Activated CD8-positive, alpha-beta T cell treated with anti-CD3 and anti-CD28 coated beads for 36 hours (primary cell): Measurements from ENCODE around the gene CAPSL. TPM values are rescaled to one million over a fixed set of nuclear protein-coding genes. Genes with fewer than 3 reads are reported as not detected.

Experiments
- ATAC-seq: fragments of 200-7000 bp; cut with Tn5 transposase; one replicate; pipeline ENCODE4 v1.10.0; 2021; ENCODE audit warnings: mild to moderate bottlenecking, moderate library complexity
- CTCF ChIA-PET: fragments of 350-600 bp; sonication (Branson Sonifier 250); formaldehyde crosslinking; loops from one replicate; lab custom pipeline; 2021; ENCODE audit warnings: antibody characterized with exemption; lab: Charles Lee
- POLR2A ChIA-PET: fragments of 350-600 bp; sonication (Branson Sonifier 250); formaldehyde crosslinking; loops from one replicate; lab custom pipeline; 2021; ENCODE audit warnings: antibody characterized with exemption; lab: Charles Lee
- DNase-seq: peaks from one replicate; pipeline ENCODE4 v3.0.0-alpha.2; 2020
- H3K27ac Mint-ChIP-seq: one replicate; pipeline ENCODE4 v1.8.0; 2021; ENCODE audit warnings: mild to moderate bottlenecking, mixed read lengths
- H3K27me3 Mint-ChIP-seq: one replicate; pipeline ENCODE4 v1.8.0; 2021; ENCODE audit warnings: mixed read lengths
- H3K36me3 Mint-ChIP-seq: one replicate; pipeline ENCODE4 v1.8.0; 2021; ENCODE audit warnings: low read depth, mixed read lengths
- H3K4me1 Mint-ChIP-seq: one replicate; pipeline ENCODE4 v1.8.0; 2021; ENCODE audit warnings: low read depth, mixed read lengths
- H3K4me3 Mint-ChIP-seq: one replicate; pipeline ENCODE4 v1.8.0; 2021; ENCODE audit warnings: mild to moderate bottlenecking, moderate library complexity, mixed read lengths
- H3K9me3 Mint-ChIP-seq: one replicate; pipeline ENCODE4 v1.8.0; 2021; ENCODE audit warnings: mixed read lengths
- CTCF ChIP-seq: fragments of 200-600 bp; IDR thresholded peaks from one replicate; pipeline ENCODE4 v1.8.0; 2022; ENCODE audit warnings: antibody characterized with exemption, mild to moderate bottlenecking
- intact Hi-C: fragments of 100-400 bp; cut with micrococcal nuclease; formaldehyde crosslinking; loops from one replicate; pipeline ENCODE4 v1.10.0; 2022
- total RNA-seq, 2 experiments: library from RNA; stranded (reverse); gene quantifications; one replicate each; pipeline ENCODE4 v1.2.3, GENCODE V29; 2021

CAPSL gene
- total RNA-seq, 2 experiments from 2014 or later = 0.43 to 0.56 TPM

DNA sequence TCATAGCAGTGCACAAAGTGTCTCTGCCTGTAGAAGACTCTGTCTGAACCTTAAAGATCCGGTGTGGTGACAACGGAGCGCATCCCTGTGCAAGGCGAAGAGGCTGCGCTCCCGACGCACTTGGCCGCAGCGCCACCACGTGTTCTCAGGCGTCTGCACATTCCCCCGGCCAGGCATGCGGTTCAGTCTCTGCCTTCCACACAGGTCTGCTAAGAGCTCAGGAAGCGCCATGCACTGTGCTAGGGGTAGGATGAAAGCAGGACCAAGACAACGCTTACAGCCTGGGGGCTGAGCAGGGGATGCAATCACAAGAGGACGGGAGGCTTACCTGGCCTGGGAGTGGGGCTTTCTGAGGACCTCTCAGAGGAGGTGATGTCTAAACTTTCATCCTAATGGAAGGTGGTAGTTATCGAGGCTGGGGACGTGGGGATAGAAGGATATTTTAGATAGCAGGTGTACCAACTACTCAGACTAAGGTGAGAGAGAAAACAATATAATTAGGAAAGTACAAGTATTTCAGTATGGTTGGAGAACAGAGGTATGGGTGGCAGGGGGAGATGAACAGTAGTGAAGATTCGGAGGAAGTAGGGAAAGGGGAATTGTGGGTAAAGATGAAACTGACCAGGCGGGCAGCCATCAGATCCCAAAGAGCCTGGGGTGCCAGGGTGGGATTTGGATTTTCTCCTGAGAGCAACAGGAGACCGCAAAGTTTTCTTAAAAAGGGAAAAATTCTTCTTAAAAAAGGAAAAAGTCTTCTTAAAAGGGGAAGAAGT, 13.3 kb downstream of the CAPSL start:
- Mint-ChIP-seq H3K9me3 (peaks cover 8% of the 10 kb centered on the region), H3K4me1 (peaks cover 43% of the 10 kb centered on the region), H3K27me3 (no peaks in the 10 kb centered on the region), H3K36me3 (peaks cover 2% of the 10 kb centered on the region), H3K4me3 (peak overlapping the region; percentile 69), H3K27ac (peak overlapping the region; percentile 86)
- POLR2A ChIA-PET = interaction anchor here (0.6 to 10.3 kb wide), 17 partner anchors 20 to 314 kb away, joined by 3 to 168 read pairs (median 4); partner anchors contain the start of gene IL7R
- peak; percentile 63 for TF ChIP-seq CTCF
- intact Hi-C loops = loop anchor here (1.0 to 5.0 kb wide), 5 partner anchors 20 to 838 kb away; partner anchors contain the start of genes IL7R and SPEF2
- CTCF ChIA-PET = interaction anchor here (0.5 to 9.1 kb wide), 46 partner anchors 11 to 836 kb away, joined by 3 to 151 read pairs (median 6); partner anchors contain the start of genes IL7R and SPEF2
- peak; percentile 86 for ATAC-seq
- DNase-seq = peak; percentile 90

- CTCF ChIA-PET = interaction anchor here (0.6 to 9.1 kb wide), 27 partner anchors 9 to 307 kb away, joined by 3 to 151 read pairs (median 6); partner anchors contain the start of genes IL7R and SPEF2
- Mint-ChIP-seq H3K36me3 (peaks cover 7% of the 10 kb centered on the region), H3K27ac (peak overlapping the region; percentile 86), H3K9me3 (peaks cover 14% of the 10 kb centered on the region), H3K4me1 (peaks cover 49% of the 10 kb centered on the region), H3K27me3 (no peaks in the 10 kb centered on the region), H3K4me3 (peak overlapping the region; percentile 69)
- peak; percentile 49 for DNase-seq
- POLR2A ChIA-PET = interaction anchor here (0.7 to 10.3 kb wide), 13 partner anchors 19 to 274 kb away, joined by 3 to 168 read pairs (median 4); partner anchors contain the start of gene IL7R
- ATAC-seq = peak; percentile 7
- no peak for TF ChIP-seq CTCF
- intact Hi-C loops = loop anchor here (2.0 kb wide), 3 partner anchors 20 to 148 kb away; partner anchors contain the start of gene IL7R
These were observed 14.1 kb downstream of the CAPSL start for GRCh38 chr5:35924122-35924949.

- no peaks in the 10 kb centered on the region for H3K27me3 Mint-ChIP-seq
- peak overlapping the region; percentile 46 for H3K27ac Mint-ChIP-seq
- ChIA-PET CTCF (interaction anchor here (0.9 to 5.6 kb wide), 7 partner anchors 17 to 302 kb away, joined by 3 to 77 read pairs (median 3); partner anchors contain the start of gene IL7R), POLR2A (interaction anchor here (0.7 to 10.3 kb wide), 5 partner anchors 16 to 143 kb away, joined by 3 to 168 read pairs (median 8); partner anchors contain the start of gene IL7R)
- DNase-seq (no peak), ATAC-seq (no peak)
- TF ChIP-seq CTCF = no peak
- H3K4me1 Mint-ChIP-seq = peaks cover 61% of the 10 kb centered on the region
- H3K4me3 Mint-ChIP-seq = no peak overlapping the region
- intact Hi-C loops = no loop called here
- H3K9me3 Mint-ChIP-seq = peaks cover 22% of the 10 kb centered on the region
- H3K36me3 Mint-ChIP-seq = peaks cover 13% of the 10 kb centered on the region
These were observed 16.0 kb downstream of the CAPSL start for GRCh38 chr5:35922468-35922867.

DNA sequence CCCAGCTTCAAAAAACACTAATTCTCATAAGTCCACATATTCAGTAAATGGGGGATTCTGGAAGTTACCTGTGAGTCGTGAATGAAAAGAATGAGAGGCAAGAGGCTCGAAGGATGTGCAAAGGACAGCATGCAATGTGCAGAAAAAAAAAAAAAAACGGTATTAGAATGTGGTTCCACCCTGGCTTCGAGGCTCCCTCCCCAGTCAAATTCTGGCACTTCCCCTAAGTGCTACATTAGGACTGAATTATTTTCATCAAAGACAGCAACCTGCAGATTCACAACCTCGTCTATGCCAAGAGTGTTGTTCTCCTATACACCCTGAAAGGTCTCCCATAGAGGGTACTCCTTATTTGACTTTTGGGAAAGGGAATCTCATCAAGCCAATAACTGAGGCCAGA, 16.5 kb downstream of the CAPSL start:
- intact Hi-C loops = no loop called here
- H3K36me3 Mint-ChIP-seq = peaks cover 15% of the 10 kb centered on the region
- ATAC-seq = no peak
- POLR2A ChIA-PET = interaction anchor here (0.7 to 10.3 kb wide), 3 partner anchors 15 to 127 kb away, joined by 3 to 168 read pairs (median 8); partner anchors contain the start of gene IL7R
- H3K9me3 Mint-ChIP-seq = peaks cover 22% of the 10 kb centered on the region
- TF ChIP-seq CTCF = no peak
- CTCF ChIA-PET = interaction anchor here (0.9 to 5.6 kb wide), 7 partner anchors 17 to 271 kb away, joined by 3 to 77 read pairs (median 4); partner anchors contain the start of gene IL7R
- no peak overlapping the region for H3K27ac Mint-ChIP-seq
- no peaks in the 10 kb centered on the region for H3K27me3 Mint-ChIP-seq
- peaks cover 61% of the 10 kb centered on the region for H3K4me1 Mint-ChIP-seq
- H3K4me3 Mint-ChIP-seq = no peak overlapping the region
- DNase-seq = peak; percentile 49
